ENCODE data around the gene PARN. TPM values are rescaled to one million over a fixed set of nuclear protein-coding genes. Genes with fewer than 3 reads are reported as not detected.

PARN gene
- total RNA-seq: 10 to 100 TPM; 36.6 to 66.8 (median 53.5) TPM

GRCh38 chr16:14629919-14630619 is at the start of gene PARN:
TSS of gene PARN (minus strand) at chr16:14630260. CDS start at chr16:14630125, 135 bp downstream.
- peaks cover 0 to 33% (median 0%) of the 10 kb centered on the region in 3 donors for H3K36me3 ChIP-seq
- peak within 1 kb of the TSS; percentile 89 to 95 (median 92) for H3K27ac ChIP-seq
- H3K27me3 ChIP-seq: no peaks in the 10 kb centered on the region
- TF ChIP-seq CTCF (IDR thresholded peaks at IDR 0.05) (no peak), POLR2A (IDR thresholded peaks at IDR 0.05) (peak; percentile 94 to 96)
- H3K4me1 ChIP-seq: peaks cover 0 to 27% (median 15%) of the 10 kb centered on the region in 4 donors
- no peaks in the 10 kb centered on the region for H3K9me3 ChIP-seq
- peak within 1 kb of the TSS; percentile 73 to 90 (median 82) for H3K4me3 ChIP-seq
- DNase-seq: peak; percentile 97 to 99 (median 98)

- Histone ChIP-seq H3K27ac (no peak overlapping the region), H3K4me3 (no peak overlapping the region), H3K36me3 (no peaks in the 10 kb centered on the region), H3K27me3 (no peaks in the 10 kb centered on the region), H3K9me3 (no peaks in the 10 kb centered on the region), H3K4me1 (no peaks in the 10 kb centered on the region)
- no peak for TF ChIP-seq CTCF (IDR thresholded peaks at IDR 0.05)
- no peak for TF ChIP-seq POLR2A (IDR thresholded peaks at IDR 0.05)
- no peak for DNase-seq
Measured at GRCh38 chr16:14678748-14679497, 48.9 kb upstream of the PARN start.

- no peak overlapping the region for H3K27ac ChIP-seq
- no peaks in the 10 kb centered on the region for H3K36me3 ChIP-seq
- H3K4me1 ChIP-seq: no peaks in the 10 kb centered on the region
- H3K9me3 ChIP-seq: no peaks in the 10 kb centered on the region
- no peak for DNase-seq
- H3K27me3 ChIP-seq: no peaks in the 10 kb centered on the region
- H3K4me3 ChIP-seq: no peak overlapping the region
- TF ChIP-seq CTCF (IDR thresholded peaks at IDR 0.05) (no peak), POLR2A (IDR thresholded peaks at IDR 0.05) (no peak)
Measured at GRCh38 chr16:14677627-14678026, 47.6 kb upstream of the PARN start.

GRCh38 chr16:14676633-14677032 is 46.6 kb upstream of the PARN start:
- TF ChIP-seq POLR2A (IDR thresholded peaks at IDR 0.05) (no peak), CTCF (IDR thresholded peaks at IDR 0.05) (no peak)
- no peak overlapping the region for H3K27ac ChIP-seq
- H3K4me3 ChIP-seq: no peak overlapping the region
- H3K4me1 ChIP-seq: peaks cover 0 to 2% (median 0%) of the 10 kb centered on the region in 4 donors
- H3K27me3 ChIP-seq: no peaks in the 10 kb centered on the region
- H3K9me3 ChIP-seq: no peaks in the 10 kb centered on the region
- DNase-seq: no peak
- H3K36me3 ChIP-seq: no peaks in the 10 kb centered on the region

GRCh38 chr16:14672403-14672971 is 42.4 kb upstream of the PARN start:
- H3K27ac ChIP-seq: peak overlapping the region in 3 of 4 donors; percentile 28 to 55 (median 47)
- no peak for TF ChIP-seq POLR2A (IDR thresholded peaks at IDR 0.05)
- no peak for TF ChIP-seq CTCF (IDR thresholded peaks at IDR 0.05)
- H3K4me3 ChIP-seq: no peak overlapping the region
- DNase-seq: peak in 2 of 3 donors; percentile 54 to 65
- no peaks in the 10 kb centered on the region for H3K9me3 ChIP-seq
- no peaks in the 10 kb centered on the region for H3K27me3 ChIP-seq
- peaks cover 0 to 18% (median 1%) of the 10 kb centered on the region in 4 donors for H3K4me1 ChIP-seq
- peaks cover 0 to 13% (median 0%) of the 10 kb centered on the region in 3 donors for H3K36me3 ChIP-seq
